Brain microvascular endothelial cell (primary cell): ENCODE data around the gene KRTAP12-4.

Experiments used
- DNase-seq: peaks from one replicate; pipeline ENCODE4 v3.0.0-alpha.2; 2020
- H3K27ac ChIP-seq: fragments of 250-450 bp; sonication (Bioruptor Pico); 2 replicates; pipeline ENCODE4 v1.5.1; 2020; ENCODE audit warnings: mild to moderate bottlenecking, moderate library complexity
- H3K27me3 ChIP-seq: fragments of 250-450 bp; sonication (Bioruptor Pico); replicated peaks from 2 replicates; pipeline ENCODE4 v1.5.1; 2020; ENCODE audit warnings: mild to moderate bottlenecking
- H3K36me3 ChIP-seq: fragments of 250-450 bp; sonication (Bioruptor Pico); replicated peaks from 2 replicates; pipeline ENCODE4 v1.5.1; 2020; ENCODE audit warnings: mild to moderate bottlenecking
- H3K4me3 ChIP-seq: 2 replicates; pipeline ENCODE4 v1.5.1; 2011; ENCODE audit warnings: low read depth, mild to moderate bottlenecking, control low read depth, low read length, moderate library complexity
- in situ Hi-C: cut with HindIII; loops from 2 replicates; pipeline ENCODE4 v1.10.0; 2017; ENCODE audit warnings: low sequenced_read_pairs, low pct_ligation_motif_present
- TF ChIP-seq, protein P1 (sequence below): IDR thresholded peaks from 2 replicates; pipeline ENCODE4 v1.5.1; 2011; ENCODE audit warnings: low read depth, mild to moderate bottlenecking, moderate library complexity, low read length, control low read depth, inconsistent platforms; ENCODE audit errors: missing control alignments

The KRTAP12-4 gene, protein sequence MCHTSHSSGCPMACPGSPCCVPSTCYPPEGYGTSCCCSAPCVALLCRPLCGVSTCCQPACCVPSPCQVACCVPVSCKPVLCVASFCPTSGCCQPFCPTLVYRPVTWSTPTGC

DNA sequence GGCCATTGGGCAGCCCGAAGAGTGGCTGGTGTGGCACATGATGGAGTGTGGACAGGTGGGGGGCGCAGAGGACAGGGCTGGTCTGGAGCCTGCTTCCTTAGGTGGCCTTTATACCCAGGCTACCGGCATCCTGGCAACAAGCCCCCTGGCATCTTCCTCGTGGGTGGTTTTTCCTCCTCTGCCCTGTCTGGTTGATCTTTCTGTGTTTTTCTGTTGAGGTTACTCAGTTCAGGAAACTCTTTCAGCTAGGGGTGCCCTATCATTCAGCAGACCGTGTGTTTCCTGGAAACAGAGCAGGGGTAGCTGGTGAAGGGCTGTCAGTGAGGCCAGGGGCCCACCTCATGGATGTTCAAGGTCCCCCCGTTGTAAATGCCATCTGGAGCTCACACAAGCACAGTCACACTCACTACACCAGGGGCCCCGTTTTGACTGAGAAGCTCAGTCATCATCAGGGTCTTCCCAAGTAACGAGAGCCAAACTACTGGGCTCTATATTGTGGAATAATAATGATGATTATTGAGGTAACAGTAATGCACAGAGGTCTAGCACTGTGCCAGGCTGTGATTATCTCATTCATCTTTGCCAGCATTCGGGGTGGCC is at the start of gene KRTAP12-4:
Gene KRTAP12-4 (minus strand): TSS at position 84 of the 600 bp plus-strand sequence. CDS start 45 bp downstream, at position 39.
- DNase-seq = no peak
- no peak within 1 kb of the TSS for H3K4me3 ChIP-seq
- no peak within 1 kb of the TSS for H3K27ac ChIP-seq
- H3K36me3 ChIP-seq = no peaks in the 10 kb centered on the region
- no peaks in the 10 kb centered on the region for H3K27me3 ChIP-seq
- TF ChIP-seq, protein P1, sequence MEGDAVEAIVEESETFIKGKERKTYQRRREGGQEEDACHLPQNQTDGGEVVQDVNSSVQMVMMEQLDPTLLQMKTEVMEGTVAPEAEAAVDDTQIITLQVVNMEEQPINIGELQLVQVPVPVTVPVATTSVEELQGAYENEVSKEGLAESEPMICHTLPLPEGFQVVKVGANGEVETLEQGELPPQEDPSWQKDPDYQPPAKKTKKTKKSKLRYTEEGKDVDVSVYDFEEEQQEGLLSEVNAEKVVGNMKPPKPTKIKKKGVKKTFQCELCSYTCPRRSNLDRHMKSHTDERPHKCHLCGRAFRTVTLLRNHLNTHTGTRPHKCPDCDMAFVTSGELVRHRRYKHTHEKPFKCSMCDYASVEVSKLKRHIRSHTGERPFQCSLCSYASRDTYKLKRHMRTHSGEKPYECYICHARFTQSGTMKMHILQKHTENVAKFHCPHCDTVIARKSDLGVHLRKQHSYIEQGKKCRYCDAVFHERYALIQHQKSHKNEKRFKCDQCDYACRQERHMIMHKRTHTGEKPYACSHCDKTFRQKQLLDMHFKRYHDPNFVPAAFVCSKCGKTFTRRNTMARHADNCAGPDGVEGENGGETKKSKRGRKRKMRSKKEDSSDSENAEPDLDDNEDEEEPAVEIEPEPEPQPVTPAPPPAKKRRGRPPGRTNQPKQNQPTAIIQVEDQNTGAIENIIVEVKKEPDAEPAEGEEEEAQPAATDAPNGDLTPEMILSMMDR = no peak
- in situ Hi-C loops = no loop called here

DNA sequence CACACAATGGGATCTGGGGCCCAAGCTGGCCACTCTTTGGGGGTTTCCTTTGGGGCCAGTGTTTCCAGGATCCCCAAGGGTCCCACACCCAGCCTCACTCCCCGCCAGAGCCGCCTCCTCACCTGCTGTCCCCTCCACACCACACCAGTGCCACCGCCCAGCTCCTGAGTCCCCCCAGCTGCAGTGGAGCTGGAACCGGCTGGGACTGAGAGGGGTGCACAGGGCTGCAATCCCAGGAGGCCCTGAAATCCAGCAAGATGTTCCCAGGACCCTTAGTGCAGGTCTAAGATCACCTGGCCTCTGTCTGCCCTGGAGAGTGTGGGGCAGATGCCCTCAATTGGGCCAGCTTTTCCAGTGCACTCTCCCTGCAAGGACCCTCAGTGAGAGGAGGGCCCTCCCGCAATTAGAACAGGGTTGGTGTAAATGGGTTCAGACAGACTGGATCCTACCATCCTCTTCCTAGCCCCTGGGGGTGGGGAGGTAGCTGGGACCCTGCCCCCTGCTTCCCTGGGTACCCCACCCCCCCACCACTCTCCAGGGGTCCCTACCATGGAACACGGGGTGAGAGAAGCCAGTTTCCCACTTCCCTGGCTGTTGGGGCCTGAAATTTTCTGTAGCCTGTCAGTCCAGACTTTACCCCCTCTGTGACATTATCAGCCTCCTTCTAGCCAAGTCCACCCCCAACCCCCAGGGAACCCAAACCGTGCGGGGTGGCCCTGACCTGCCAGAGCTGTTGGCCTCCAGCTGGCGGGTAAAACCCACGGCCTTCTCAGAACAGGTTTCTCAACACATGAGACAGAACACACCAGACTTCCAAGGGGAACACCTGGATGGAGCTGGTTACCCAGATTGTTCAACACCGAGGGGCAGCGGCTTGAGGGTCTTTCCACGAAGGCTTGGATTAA is 49.5 kb upstream of the KRTAP12-4 start:
- no peak for DNase-seq
- peaks cover 83% of the 10 kb centered on the region for H3K27me3 ChIP-seq
- H3K36me3 ChIP-seq = no peaks in the 10 kb centered on the region
- TF ChIP-seq, protein P1 = no peak
- in situ Hi-C loops = no loop called here
- no peak overlapping the region for H3K4me3 ChIP-seq
- no peak overlapping the region for H3K27ac ChIP-seq

DNA sequence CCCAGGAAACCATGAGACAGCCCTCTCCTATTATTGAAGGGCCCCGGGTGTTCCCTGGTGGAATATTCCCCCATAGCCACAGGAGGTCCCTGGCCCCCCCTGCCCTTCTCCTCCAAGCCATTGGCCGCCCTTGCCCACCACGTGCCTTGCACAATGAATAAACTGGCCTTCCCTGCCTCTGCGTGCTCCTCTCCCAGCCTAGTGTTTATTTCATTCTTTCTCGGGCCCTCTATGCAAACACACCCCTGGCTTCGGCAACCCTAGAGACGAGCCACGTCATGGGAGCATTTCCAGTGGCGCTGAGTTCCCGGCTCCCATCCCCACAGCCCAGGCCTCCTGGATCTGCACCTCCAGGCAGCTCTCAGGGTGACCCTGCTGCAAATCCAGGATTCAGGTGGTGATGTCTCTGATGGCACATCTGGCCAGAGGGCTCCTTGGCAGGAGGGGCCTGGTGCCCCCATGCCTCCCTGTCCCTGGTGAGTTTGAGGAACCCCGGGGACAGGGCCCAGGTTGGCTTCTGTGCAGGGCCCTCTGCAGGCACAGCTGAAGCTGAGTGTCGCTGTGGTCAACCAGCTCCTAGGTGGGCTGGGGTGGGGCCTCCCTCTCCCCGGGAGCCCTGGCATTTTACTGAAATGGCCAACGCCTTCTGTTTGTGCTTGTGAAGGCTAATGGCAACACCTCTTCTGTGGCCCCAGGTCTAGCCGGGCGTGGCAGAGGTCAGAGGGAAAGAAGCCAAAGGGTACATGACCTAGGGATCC is 48.7 kb upstream of the KRTAP12-4 start:
- TF ChIP-seq, protein P1 = no peak
- H3K4me3 ChIP-seq = no peak overlapping the region
- no peak for DNase-seq
- no peak overlapping the region for H3K27ac ChIP-seq
- H3K27me3 ChIP-seq = peaks cover 80% of the 10 kb centered on the region
- H3K36me3 ChIP-seq = no peaks in the 10 kb centered on the region
- in situ Hi-C loops = no loop called here

DNA sequence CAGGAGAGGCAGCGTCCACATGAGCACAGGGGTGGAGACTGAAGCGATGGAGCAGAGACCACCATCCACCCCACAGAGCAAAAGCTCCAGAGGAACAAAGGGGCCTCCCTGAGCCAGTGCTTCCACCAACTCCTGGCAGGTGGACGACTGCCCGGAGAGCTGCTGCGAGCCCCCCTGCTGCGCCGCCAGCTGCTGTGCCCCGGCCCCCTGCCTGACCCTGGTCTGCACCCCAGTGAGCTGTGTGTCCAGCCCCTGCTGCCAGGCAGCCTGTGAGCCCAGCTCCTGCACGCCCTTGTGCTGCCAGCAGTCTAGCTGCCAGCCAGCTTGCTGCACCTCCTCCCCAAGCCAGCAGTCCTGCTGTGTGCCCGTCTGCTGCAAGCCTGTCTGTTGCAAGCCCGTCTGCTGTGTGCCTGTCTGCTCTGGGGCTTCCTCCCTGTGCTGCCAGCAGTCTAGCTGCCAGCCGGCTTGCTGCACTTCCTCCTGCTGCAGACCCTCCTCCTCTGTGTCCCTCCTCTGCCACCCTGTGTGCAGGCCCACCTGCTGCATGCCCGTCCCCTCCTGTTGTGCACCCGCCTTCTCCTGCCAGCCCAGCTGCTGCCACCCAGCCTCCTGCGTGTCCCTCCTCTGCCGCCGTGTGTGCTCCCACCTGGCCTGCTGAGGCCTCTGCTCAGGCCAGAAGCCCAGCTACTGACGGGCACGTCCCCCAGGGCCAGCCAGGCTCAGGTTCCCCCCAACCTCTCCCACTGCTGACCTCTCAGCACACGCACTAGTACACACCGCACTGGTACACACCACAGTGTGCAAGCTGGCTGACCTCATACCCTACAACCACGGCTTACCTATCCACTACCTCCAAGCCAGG is 47.9 kb upstream of the KRTAP12-4 start:
- DNase-seq = no peak
- H3K27ac ChIP-seq = no peak overlapping the region
- H3K27me3 ChIP-seq = peaks cover 80% of the 10 kb centered on the region
- in situ Hi-C loops = no loop called here
- TF ChIP-seq, protein P1 = no peak
- H3K4me3 ChIP-seq = no peak overlapping the region
- H3K36me3 ChIP-seq = no peaks in the 10 kb centered on the region

DNA sequence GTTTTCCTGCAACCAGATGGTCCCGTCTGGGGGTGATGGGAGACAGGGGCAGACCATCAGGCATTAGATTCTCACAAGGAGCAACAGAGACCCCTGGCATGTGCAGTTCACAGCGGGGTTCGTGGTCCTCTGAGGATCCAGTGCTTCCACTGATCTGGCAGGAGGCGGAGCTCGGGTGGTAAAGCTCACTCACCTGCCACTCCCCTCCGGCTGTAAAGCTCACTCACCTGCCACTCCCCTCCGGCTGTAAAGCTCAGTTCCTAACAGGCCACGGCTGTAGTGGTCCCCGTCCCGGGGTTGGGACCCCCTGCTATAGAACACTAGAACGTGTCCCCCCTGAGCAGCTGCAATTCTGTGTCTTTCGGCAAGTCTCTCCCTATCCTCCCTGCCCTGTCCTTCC is 47.1 kb upstream of the KRTAP12-4 start:
- Histone ChIP-seq H3K36me3 (no peaks in the 10 kb centered on the region), H3K4me3 (no peak overlapping the region), H3K27me3 (peaks cover 78% of the 10 kb centered on the region), H3K27ac (no peak overlapping the region)
- in situ Hi-C loops = no loop called here
- TF ChIP-seq, protein P1 = no peak
- no peak for DNase-seq
